HG03460 (cell line): ENCODE measurements around the gene WNK2.

Source experiments
- ATAC-seq: cut with Tn5 transposase; IDR thresholded peaks from one replicate; pipeline ENCODE4 v1.9.1; 2021; ENCODE audit not compliant: unreplicated experiment

Gene WNK2

DNA sequence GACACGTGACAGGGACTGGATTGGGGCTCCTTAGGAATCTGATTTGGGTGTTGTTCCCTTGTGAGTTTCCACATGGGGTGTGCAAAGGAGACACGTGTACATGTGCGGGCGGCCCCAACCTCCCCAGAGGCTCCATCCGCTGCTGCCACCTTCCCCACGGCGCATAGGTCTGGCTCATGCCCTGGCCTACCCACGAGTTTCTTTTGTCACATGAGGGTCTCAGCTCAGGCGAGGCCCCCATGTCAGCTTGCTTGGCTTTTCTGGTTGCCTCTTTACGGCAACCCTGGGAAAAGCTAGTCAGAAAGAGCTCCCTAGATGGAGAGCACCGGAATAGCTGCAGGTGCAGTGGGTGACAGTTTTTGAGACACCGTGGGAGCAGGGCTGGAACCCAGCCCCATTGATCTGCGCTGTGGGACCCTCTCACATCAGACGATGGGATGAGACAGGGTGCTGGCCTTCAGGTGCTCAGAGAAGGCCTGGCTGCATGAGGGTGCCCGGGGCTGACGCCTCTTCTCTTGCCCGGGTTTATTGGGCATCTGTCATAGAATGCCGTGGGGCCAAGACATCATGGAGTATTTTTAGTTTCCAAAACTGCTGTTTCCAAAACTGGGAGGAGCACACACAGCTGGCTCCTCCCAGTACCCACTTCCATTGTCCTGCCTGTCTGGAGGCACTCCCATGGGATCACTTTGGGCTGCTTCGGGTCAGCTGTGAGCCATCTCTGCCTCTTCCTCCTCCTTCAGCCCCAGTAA lies 107.8 kb downstream of the WNK2 start:
- no peak for ATAC-seq

DNA sequence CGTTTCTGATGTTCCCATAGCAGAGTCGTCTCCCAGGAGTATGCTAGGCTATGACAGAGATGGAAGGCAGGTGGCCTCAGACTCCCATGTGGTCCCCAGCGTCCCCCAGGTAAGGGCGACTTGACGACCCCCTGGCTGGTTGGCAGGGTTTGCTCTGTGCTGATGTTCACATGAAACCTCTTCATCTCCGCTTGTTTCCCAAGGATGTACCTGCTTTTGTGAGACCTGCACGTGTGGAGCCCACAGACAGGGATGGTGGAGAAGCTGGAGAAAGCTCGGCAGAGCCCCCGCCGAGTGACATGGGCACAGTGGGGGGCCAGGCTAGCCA lies 108.3 kb downstream of the WNK2 start:
- ATAC-seq = no peak

DNA sequence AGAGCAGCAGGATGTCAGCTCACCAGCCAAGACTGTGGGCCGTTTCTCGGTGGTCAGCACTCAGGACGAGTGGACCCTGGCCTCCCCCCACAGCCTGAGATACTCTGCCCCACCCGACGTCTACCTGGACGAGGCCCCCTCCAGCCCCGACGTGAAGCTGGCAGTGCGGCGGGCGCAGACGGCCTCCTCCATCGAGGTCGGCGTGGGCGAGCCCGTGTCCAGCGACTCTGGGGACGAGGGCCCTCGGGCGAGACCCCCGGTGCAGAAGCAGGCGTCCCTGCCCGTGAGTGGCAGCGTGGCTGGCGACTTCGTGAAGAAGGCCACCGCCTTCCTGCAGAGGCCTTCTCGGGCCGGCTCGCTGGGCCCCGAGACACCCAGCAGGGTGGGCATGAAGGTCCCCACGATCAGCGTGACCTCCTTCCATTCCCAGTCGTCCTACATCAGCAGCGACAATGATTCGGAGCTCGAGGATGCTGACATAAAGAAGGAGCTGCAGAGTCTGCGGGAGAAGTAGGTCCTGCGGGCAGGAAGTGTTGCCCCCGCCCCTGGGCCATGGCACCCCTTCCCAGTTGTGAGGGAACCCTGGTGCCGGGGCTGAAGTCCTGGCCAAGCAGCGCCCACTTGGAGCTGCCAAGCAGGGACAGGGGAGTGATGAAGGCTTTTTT lies 108.9 kb downstream of the WNK2 start:
- ATAC-seq = no peak

DNA sequence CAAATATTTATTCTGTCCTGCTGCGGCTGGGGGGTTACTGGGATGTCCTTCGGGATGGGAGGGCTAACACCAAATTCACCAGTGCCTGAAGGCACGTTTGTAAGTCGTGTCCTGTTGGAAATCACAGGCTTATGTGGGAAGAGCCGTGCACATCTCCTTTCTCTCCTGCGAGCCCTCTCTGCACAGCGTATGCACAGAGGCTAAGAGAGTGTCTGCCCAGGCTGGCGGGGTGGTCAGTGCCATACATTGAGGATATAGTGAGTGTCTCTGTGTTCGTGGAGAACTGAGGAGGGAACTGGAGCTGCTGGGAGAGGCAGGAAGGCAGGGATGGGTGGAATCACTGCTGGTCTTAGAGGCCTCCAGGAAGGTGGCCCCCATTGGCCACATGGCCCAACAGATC lies 110.1 kb downstream of the WNK2 start:
- ATAC-seq = no peak

DNA sequence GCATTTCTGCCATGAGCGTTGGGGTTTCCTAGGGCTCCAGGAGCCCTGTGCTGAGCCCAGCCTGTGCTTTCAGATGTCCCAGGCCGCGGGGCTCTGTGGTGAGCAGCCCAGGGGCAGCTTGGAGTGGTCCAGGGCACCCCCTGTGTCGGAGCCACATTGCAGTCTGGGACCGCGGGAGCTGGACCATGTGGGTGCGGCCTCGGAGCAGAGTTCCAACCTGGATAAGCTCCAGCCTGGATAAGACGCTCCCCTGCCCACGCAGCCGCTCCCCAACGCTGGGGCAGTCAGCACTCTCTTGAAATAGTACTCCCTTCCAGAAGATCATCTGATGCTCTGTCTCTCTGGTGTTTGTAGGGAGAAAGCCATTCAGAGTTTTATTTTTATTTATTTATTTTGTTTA lies 111.1 kb downstream of the WNK2 start:
- ATAC-seq = no peak

DNA sequence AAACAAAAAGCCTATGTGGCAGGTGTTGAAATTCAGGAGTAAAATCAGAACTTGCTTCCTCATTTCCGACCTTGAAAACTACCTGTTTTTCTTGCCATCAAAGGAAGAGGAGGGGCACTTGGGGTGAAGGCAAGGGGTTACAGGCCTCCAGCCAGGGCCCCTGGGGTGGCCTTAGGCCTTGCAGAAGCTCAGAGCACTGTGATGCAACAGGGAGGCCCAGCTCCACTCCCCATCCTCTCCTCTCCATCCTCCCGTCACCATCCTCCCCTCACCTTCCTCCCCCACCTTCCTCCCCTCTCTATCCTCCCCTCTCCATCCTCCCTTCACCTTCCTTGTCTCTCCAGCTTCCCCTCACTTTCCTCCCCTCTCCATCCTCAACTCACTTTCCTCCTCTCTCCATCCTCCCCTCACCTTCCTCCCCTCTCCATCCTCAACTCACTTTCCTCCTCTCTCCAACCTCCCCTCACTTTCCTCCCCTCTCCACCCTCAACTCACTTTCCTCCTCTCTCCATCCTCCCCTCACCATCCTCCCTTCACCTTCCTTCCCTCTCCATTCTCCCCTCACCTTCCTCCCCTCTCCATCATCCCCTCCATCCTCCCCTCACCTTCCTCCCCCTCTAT lies 111.6 kb downstream of the WNK2 start:
- ATAC-seq = no peak

DNA sequence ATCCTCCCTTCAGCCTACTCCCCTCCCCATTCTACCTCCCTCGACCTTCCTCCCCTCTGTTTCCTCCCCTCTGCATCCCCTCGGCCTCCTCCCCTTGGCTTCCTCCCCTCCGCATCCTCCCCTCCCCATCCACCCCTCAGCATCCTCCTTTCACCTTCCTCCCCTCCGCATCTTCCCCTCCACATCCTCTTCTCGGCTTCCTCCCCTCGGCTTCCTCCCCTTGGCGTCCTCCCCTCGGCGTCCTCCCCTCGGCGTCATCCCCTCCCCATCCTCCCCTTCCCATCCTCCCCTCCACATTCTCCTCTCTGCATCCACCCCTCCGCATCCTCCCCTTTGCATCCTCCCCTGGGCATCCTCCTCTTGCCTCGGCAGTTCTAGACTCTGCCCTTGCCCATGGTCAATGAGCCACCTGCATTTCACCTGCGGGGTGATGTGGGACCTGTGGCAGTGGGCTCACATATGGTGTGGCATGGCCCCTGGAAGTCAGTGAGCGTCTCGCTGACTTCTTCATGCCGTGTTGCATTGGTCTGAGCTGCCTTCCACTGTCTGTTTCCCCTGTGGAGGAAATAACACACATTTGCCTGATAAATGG lies 113.0 kb downstream of the WNK2 start:
- no peak for ATAC-seq

DNA sequence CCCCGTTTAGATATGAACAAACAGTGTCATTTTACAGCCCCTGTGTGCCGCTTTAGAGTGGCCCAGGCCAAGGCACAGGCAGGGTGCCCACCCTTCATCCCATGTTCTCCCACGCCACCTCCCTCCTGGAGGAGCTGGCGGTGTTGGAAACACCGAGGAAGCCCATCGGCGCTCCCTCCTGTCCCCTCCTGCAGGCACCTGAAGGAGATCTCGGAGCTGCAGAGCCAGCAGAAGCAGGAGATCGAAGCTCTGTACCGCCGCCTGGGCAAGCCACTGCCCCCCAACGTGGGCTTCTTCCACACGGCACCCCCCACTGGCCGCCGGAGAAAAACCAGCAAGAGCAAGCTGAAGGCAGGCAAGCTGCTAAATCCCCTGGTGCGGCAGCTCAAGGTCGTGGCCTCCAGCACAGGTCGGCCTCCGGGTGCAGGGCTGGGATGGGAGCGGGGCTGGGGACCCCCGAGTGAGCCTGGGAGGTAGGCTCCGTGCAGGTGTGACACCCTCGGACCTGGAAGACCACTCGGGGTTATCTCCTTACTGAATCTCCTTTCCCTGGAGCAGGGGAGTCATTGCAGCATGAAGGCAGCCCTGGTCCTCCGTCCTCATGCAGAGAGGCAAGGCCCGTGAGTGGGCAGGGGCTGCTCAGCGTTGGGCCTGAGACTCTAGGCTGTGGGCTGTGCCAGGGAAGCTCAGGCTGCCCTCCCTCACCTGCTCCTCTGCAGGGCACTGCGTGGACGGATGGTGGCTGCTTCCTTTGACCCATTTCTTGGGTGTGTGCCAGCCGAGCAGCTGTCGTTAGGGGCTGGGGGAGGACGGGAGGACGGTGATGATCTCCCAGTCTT lies 113.9 kb downstream of the WNK2 start:
- ATAC-seq = no peak

DNA sequence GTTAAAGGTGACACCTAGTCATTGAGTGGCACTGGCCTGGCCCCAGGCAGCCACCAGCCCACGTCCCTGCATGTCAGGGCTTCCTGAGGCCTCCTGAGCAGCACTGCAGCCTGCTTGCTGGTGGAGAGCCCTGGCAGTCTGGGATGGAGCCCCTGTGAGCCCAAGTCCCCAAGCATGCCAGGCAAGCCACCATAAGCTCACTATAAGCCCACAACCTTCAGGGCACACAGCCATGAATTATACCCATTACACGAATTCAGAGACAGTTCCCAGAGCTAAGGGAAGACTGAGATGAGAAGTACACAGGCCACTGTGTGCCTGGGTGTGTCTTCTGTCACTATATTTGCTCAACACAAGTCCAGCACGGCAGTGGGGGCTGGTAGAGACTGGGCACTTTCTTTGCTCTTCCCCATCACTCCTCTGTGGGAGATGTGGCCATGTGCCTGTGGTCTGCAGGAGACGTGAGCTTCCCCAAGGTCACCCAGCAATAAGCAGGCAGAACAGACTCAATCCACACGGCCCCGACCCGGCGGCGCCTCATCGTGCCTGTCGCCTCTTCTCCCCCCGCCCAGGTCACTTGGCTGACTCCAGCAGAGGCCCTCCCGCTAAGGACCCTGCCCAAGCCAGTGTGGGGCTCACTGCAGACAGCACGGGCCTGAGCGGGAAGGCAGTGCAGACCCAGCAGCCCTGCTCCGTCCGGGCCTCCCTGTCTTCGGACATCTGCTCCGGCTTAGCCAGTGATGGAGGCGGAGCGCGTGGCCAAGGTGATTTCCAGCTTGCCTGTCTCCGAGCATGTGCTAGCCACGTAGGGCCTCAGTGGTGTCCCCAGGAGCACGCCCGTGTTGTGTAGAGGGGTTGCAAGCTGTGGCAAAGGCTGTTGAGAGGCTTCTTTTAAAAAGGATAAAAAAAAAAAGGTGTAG lies 114.8 kb downstream of the WNK2 start:
- no peak for ATAC-seq

DNA sequence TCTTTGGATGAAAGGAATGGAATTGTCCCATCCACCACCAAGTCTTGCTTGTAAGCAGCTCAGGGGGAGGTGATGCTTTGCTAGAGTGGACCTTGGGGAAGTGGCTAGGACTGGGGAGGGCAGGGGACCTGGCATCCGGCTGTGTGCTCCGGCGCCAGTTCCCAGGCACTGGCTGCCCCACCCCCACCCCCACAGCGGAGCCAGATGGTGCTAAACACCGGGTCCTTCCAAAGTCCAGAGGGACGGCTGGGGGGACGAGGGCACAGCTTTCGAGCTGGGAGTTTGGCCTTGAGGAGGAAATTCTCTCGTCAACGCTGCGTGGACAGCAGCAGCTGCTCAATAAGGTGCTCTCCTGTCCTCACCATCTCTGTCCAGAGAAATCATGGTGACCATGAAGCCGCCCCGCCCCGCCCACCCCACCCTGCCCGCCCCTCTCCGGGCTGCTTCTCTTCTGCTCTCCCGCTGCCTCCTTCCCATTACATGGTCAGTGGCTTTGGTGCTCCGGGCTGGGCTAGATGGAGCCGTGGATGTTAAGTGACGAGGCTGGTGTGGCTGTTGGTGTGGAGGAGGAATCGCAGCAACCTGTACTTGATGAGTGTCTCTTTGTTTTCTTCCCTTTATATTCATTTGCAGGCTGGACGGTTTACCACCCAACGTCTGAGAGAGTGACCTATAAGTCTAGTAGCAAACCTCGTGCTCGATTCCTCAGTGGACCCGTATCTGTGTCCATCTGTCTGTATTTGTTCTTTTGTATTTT lies 115.7 kb downstream of the WNK2 start:
- ATAC-seq = no peak

DNA sequence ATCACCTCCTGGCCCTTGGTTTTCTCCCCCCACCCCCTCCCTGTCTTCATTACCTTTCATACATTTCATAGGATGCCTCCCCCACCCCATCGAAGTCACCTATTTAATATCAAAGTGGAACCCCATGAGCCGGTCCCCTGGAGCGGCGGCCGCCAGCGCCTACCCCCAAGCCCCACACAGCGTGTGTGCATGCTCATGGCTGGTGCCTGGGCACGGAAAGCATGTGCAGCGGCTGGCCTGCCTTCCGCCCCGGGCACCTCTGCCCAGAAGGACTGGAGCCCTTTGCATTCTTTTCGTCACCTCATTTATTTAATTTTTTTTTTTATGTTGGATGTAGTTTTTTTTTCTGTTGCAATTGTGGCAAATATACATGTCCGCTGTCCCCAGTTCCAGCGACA lies 116.2 kb downstream of the WNK2 start:
- ATAC-seq = no peak

DNA sequence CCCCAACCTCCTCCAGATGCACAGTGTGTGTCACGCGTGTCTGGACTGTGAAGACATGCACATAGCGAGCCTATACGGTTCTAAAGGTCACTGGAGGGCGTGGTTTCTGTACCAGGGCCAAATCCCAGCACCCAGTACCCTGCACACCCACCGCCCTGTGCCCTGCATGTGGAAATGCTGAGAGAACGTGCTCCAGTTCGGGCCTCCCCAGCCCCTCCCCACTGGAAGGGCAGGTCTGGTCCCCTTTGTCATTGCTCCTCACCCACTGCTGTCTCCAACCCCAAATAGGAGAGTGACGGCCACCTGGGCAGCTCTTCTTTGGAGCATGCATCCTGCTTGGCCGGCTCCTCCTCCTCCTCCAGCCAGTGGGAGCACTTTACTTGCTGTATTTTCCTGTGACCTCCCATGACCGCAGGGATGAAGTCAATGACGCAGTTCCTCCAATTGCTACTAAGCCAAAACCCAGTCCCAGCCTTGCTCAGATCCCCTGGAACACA lies 116.7 kb downstream of the WNK2 start:
- ATAC-seq = no peak

DNA sequence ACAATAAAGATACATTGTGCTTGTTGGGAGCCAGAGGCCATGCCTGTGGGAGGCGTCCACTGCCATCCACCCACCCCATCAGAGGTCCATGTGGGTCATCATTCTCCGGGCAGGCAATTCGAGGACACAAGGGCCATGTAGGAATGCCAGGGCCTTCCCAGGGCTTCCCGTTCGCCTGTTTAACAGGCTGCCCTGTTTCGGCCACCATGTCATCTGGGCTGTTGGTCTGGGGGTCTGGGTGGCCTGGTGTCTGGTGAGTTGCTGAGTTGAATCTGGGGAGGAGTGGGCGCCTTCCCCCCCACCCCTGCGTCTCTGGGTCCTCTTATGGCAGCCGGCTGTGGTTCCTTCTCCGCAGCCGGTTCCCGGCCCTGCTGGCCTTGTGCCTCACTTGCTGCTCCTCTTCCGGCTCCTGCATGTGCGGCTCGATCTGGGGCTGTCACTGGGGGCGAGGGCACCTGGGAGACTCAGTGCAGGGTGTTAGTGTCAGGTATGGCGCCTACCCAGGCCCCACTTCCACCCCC lies 117.4 kb downstream of the WNK2 start:
- ATAC-seq = no peak

DNA sequence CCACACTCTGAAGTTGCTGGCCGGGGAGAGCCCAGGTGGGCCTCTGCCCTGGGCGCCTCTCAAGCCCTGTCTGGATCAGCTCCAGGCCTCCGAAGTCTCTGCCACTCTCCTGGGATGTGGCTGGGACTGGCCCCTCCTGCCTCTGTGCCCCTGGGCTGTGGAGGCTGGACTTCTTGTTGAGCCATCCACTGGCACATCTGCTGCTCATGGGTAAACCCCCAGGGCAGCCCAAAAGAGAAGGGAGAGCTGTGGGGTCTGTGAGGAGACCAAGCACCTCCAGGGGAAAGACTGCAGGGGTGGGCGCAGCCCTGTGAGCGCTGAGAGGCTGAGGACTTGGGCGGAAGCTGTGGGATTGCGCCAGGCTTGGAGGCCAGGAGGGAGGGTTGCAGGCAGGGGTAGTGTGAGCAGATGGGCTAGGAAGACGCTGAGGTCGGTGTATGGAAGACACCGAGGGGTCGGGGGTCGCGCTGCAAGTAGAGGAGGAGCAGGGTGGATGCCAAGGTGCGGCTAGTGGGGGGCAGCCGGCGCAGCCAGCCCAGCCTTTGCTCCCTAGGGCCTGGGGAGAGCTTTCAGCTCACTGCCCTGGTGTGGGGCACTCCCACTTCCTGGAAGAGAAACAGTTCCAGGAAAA lies 118.1 kb downstream of the WNK2 start:
- no peak for ATAC-seq

DNA sequence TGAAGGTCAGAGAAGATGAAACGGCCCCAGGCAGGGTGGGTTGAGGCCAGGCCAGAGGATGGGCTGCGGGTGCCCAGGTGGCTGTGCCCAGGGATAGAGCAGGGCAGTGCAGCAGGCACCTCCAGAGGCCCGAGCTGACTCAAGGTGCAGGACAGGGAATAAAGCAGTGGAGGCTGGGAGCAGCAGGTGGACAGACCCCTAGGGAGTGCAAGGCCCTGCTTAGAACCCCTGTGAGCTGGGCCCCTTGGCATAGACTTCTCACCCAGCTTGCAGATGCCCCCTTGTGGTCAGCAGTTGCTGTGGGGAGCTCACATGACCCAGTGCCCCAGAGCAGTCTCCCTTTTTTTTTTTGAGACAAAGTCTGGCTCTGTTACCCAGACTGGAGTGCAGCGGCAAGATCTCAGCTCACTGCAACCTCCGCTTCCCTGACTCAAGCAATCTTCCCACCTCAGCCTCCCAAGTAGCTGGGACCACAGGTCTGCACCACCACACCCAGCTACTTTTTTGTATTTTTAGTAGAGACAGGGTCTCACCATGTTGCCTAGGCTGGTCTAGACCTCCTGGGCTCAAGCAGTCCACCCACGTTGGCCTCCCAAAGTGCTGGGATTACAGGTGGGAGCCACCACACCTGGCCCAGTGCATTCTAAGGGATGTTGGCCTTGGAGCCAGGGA lies 118.8 kb downstream of the WNK2 start:
- no peak for ATAC-seq

DNA sequence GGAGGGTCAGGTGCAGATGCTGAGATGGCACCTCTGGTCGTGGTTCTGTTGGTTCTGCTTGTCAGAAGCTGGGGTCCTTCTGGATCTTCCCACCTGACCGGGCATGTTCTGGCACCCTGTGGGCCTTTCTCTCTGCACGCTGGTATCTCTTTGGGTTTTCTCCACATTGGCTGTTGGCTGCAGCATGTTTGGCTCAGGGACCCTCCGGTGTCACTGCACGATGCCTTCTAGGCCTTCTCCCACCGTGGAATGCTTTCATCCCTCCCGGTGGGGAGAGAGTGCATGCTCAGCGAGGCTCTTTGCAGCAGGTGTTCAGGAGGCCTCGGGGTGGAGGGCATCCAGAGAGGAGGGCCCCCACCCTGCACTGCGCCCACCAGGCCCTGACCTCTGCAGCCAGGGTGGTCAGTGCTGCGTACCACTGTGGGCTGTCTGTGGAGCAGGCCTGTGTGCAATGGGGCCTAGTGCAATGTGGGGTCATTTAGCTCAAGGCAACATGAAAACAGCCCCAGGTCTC lies 119.4 kb downstream of the WNK2 start:
- ATAC-seq = no peak

DNA sequence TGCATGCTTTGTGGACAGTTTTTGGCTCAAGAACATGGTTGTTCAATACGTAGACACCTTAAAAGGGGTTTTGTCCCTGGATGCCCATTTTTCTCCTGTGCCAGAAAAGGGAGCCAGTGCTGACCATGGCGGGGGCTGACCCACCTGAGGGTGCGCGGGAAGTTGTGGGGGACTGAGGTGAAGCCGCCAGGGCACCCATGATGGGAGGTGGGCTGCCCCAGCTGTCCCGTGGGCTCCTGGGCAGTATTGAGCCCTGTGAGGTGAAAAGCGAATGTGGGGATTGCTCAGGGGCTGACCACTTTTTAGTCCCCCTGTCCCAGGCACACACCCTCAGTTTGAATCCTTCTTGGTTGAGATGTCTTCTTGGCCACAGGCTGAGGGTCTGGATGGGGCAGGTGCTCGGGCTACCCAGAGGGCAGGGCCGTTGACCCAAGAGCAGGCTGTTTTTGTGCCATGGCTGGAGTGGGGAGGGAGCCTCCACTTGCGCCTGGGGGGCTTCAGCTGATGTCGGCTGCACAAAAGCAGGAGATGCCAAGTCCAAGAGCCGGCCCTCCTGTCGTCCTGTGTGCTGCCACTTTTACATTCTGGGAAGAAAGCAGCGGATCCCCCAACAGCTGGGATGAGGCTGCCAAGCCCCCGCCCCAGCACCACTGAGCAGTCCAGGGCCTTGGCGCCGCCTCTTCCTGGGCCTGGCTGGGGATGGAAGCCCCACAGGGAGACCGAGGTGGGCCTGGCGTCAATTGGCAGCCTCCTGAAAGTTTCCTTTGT lies 120.1 kb downstream of the WNK2 start:
- ATAC-seq = no peak
